Endothelial cell of umbilical vein (primary cell): ENCODE results near the gene HOXD10. TPM values are rescaled to one million over a fixed set of nuclear protein-coding genes. Genes with fewer than 3 reads are reported as not detected.

Experiments
- BruUV-seq: library from RNA; stranded (reverse); fragments of 400-500 nt; replicated peaks from 2 replicates; lab custom pipeline; 2021; lab: Mats Ljungman, UMichigan
- CTCF ChIA-PET: fragments of 300-600, 350-600 bp; sonication (Branson Sonifier 250); formaldehyde crosslinking; loops from one replicate; lab custom pipeline; 2021; ENCODE audit warnings: antibody characterized with exemption, inconsistent platforms; lab: Charles Lee
- POLR2A ChIA-PET: fragments of 300-600, 350-600 bp; sonication (Branson Sonifier 250); formaldehyde crosslinking; loops from one replicate; lab custom pipeline; 2021; ENCODE audit warnings: antibody characterized with exemption, inconsistent platforms; lab: Charles Lee
- DNase-seq: peaks from one replicate; pipeline ENCODE4 v3.0.0-alpha.2; 2011; ENCODE audit warnings: low read depth, low spot score
- FAIRE-seq: peaks from 2 replicates; lab custom pipeline; 2011; peaks lifted over from hg19 to GRCh38; lab: Jason Lieb, UNC
- H2AFZ ChIP-seq: 2 replicates; pipeline ENCODE4 v1.6.0; 2012; ENCODE audit warnings: low read depth, low read length, control low read depth, inconsistent platforms
- H3K27ac ChIP-seq: 2 replicates; pipeline ENCODE4 v1.5.1; 2011; ENCODE audit warnings: low read depth, mild to moderate bottlenecking, control low read depth, low read length, moderate library complexity; ENCODE audit not compliant: insufficient read depth
- H3K27me3 ChIP-seq, 2 experiments: 2 replicates each; pipeline versions ENCODE4 v1.6.0 to v1.6.1; 2011; ENCODE audit warnings: low read length in 2 of 2, mixed read lengths in 1 of 2; ENCODE audit not compliant: control insufficient read depth in 2 of 2, insufficient read depth in 2 of 2
- H3K36me3 ChIP-seq, 2 experiments: 2 replicates in 1 of 2; 3 replicates in 1 of 2; pipeline ENCODE4 v1.5.1; 2011; ENCODE audit warnings: low read length in 2 of 2, mild to moderate bottlenecking in 1 of 2, moderate library complexity in 1 of 2; ENCODE audit not compliant: control insufficient read depth in 2 of 2, insufficient read depth in 2 of 2; ENCODE audit errors: extremely low read depth in 1 of 2
- H3K4me1 ChIP-seq: 3 replicates; pipeline ENCODE4 v1.5.1; 2011; ENCODE audit warnings: mild to moderate bottlenecking, low read length; ENCODE audit not compliant: control insufficient read depth, insufficient read depth; ENCODE audit errors: extremely low read depth
- H3K4me2 ChIP-seq: 2 replicates; pipeline ENCODE4 v1.6.1; 2011; ENCODE audit warnings: low read length, control low read depth, mixed read lengths; ENCODE audit not compliant: insufficient read depth
- H3K4me3 ChIP-seq, 3 experiments: fragments of 200-600 bp in 1 of 3; sonication (generic), shearing (Covaris generic) in 1 of 3; replicated peaks in 1 of 3; 2 replicates each; pipeline ENCODE4 v1.5.1; 2011 to 2016; ENCODE audit warnings: control low read depth in 3 of 3, low read length in 3 of 3, mild to moderate bottlenecking in 2 of 3, inconsistent platforms in 1 of 3, low read depth in 1 of 3, moderate library complexity in 1 of 3; ENCODE audit not compliant: insufficient read depth in 1 of 3
- H3K79me2 ChIP-seq: 2 replicates; pipeline ENCODE4 v1.6.0; 2012; ENCODE audit warnings: low read length, inconsistent platforms; ENCODE audit not compliant: control insufficient read depth, insufficient read depth
- H3K9ac ChIP-seq: replicated peaks from 2 replicates; pipeline ENCODE3; 2011; ENCODE audit warnings: low read length, control low read depth; ENCODE audit not compliant: insufficient read depth; ENCODE audit errors: extremely low read depth
- H3K9me1 ChIP-seq: replicated peaks from 3 replicates; pipeline ENCODE4 v1.6.0; 2011; ENCODE audit warnings: mild to moderate bottlenecking, low read length; ENCODE audit not compliant: control insufficient read depth, insufficient read depth; ENCODE audit errors: extremely low read depth
- H3K9me3 ChIP-seq: replicated peaks from 2 replicates; pipeline ENCODE4 v1.5.1; 2012; ENCODE audit warnings: low read length, inconsistent platforms; ENCODE audit not compliant: control insufficient read depth, insufficient read depth
- H4K20me1 ChIP-seq: replicated peaks from 2 replicates; pipeline ENCODE3; 2011; ENCODE audit warnings: mild to moderate bottlenecking, low read length; ENCODE audit not compliant: control insufficient read depth, insufficient read depth; ENCODE audit errors: extremely low read depth
- CTCF ChIP-seq, 2 donors: IDR thresholded peaks; 1 replicate in 1 of 2; 2 replicates in 1 of 2; pipeline ENCODE4 v1.5.1; 2011; ENCODE audit warnings: low read length in 2 of 2, mild to moderate bottlenecking in 2 of 2, moderate library complexity in 2 of 2, control low read depth in 1 of 2, inconsistent platforms in 1 of 2, low read depth in 1 of 2; ENCODE audit not compliant: insufficient read depth in 1 of 2; ENCODE audit errors: extremely low read depth in 1 of 2
- FOS ChIP-seq: IDR thresholded peaks from 2 replicates; pipeline ENCODE4 v1.6.1; 2011; ENCODE audit warnings: mild to moderate bottlenecking, low read length, moderate library complexity, borderline replicate concordance; ENCODE audit not compliant: insufficient read depth
- GATA2 ChIP-seq: IDR thresholded peaks from 2 replicates; pipeline ENCODE4 v1.7.0; 2011; ENCODE audit warnings: low read depth, mild to moderate bottlenecking, moderate library complexity, mixed read lengths, low read length; ENCODE audit not compliant: insufficient read length, insufficient read depth
- JUN ChIP-seq: IDR thresholded peaks from 2 replicates; pipeline ENCODE4 v1.6.1; 2011; ENCODE audit warnings: borderline replicate concordance, low read depth; ENCODE audit not compliant: insufficient read length, insufficient read depth
- MYC ChIP-seq: IDR thresholded peaks from one replicate; pipeline ENCODE4 v1.6.1; 2011; ENCODE audit warnings: mild to moderate bottlenecking, low read depth, low read length
- POLR2AphosphoS5 ChIP-seq: IDR thresholded peaks from 2 replicates; pipeline ENCODE4 v1.6.1; 2012; ENCODE audit warnings: low read depth, mild to moderate bottlenecking, control low read depth, low read length, moderate library complexity; ENCODE audit not compliant: insufficient read depth
- dilution Hi-C: fragments of 300-500 bp; cut with MboI; formaldehyde crosslinking; loops from one replicate; pipeline ENCODE4 v1.15.0; 2019; ENCODE audit warnings: low sequenced_read_pairs; ENCODE audit not compliant: extremely low pct_ligation_motif_present
- intact Hi-C: fragments of 100-400 bp; cut with micrococcal nuclease; formaldehyde crosslinking; loops from one replicate; pipeline ENCODE4 v1.10.0; 2022
- polyA plus RNA-seq, 4 experiments: library from polyadenylated mRNA; depleted of rRNA in 3 of 4; stranded (reverse) in 3 of 4; unstranded in 1 of 4; fragments of >200 nt; gene quantifications; 2 replicates each; pipeline versions ENCODE4 v1.2.1 to v1.2.3, GENCODE V29; 2011 to 2012; ENCODE audit warnings: missing spikeins in 1 of 4
- total RNA-seq: library from RNA; stranded (reverse); gene quantifications from 2 replicates; pipeline ENCODE4 v1.2.3, GENCODE V29; 2021
- TF ChIP-seq, protein P1 (sequence below): IDR thresholded peaks from 2 replicates; pipeline ENCODE4 v1.6.1; 2011; ENCODE audit not compliant: insufficient read depth, insufficient read length

Gene HOXD10
- total and polyA plus RNA-seq, 2 donors (not counting 3 experiments of a cell fraction or from before 2014, with no cell fraction given): not detected

DNA sequence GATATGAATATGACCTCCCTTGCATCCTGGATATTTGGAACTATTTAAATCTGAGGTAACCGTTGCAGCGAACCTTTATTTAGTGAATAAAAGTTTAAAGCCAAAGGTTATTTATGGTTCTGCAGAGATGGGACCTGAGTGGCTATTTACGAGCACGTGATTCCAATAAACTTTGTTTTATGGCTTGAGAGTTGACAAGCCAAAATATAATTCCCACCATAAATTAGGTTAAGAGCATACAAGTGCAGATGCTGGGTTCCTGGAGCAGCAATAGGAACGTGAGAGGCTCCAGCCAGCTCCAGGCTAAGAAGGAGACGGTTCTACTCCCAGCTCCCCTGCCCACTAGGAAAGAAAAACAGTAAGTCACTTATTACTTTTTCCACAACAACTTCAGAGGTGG, 29.5 kb downstream of the HOXD10 start:
- Histone ChIP-seq H3K9me1 (no peaks in the 10 kb centered on the region), H3K27ac (no peak overlapping the region), H3K4me1 (no peaks in the 10 kb centered on the region), H3K4me3 (no peak overlapping the region), H2AFZ (no peak overlapping the region), H4K20me1 (no peaks in the 10 kb centered on the region), H3K9me3 (no peaks in the 10 kb centered on the region), H3K79me2 (peaks cover 68% of the 10 kb centered on the region), H3K9ac (no peak overlapping the region), H3K27me3 (no peaks in the 10 kb centered on the region), H3K36me3 (peaks cover 2 to 9% of the 10 kb centered on the region in 2 experiments), H3K4me2 (no peak overlapping the region)
- dilution Hi-C loops: loop anchor here (25.0 kb wide), 1 partner anchor 491 kb away; no protein-coding TSS in a partner anchor
- FAIRE-seq (no peak), DNase-seq (no peak)
- intact Hi-C loops: no loop called here
- no TSS peak for BruUV-seq
- CTCF ChIA-PET: interaction anchor here (1.9 to 9.3 kb wide), 2 partner anchors 307 to 408 kb away, joined by 7 to 338 read pairs; no protein-coding TSS in a partner anchor
- TF ChIP-seq CTCF (IDR thresholded peaks at IDR 0.05; ENCODE audit: extremely low read depth in 1 of 2, insufficient read depth in 1 of 2, low read depth in 1 of 2, low read length in 2 of 2): no peak
- TF ChIP-seq JUN: no peak
- TF ChIP-seq, protein P1, sequence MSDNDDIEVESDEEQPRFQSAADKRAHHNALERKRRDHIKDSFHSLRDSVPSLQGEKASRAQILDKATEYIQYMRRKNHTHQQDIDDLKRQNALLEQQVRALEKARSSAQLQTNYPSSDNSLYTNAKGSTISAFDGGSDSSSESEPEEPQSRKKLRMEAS: no peak
- no peak for TF ChIP-seq POLR2AphosphoS5
- no peak for TF ChIP-seq GATA2
- TF ChIP-seq FOS: no peak
- TF ChIP-seq MYC: no peak
- POLR2A ChIA-PET: no interaction called here
